ENCODE measurements around the gene NUDT9.

DNA sequence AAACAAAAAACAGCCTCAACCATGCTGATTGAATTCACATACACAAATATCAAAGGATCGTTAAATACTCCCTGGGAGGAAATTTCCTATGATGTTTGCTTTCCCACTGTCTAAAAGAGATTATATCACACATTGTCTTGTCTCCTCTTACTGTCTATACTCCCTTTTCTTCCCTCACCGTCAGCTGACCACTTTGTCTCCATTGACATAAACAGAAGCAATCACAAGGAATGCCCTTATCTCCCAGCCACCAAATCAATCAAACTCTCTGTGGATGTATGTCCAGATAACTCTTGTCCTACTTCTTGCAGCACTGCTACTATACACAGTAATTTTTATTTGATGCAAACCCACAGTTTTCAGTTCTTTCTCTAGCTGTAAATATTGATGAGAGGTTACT lies 12.2 kb upstream of the NUDT9 start:
- TF ChIP-seq CTCF (IDR thresholded peaks at IDR 0.05): no peak
- no peak for TF ChIP-seq EP300 (IDR thresholded peaks at IDR 0.05)
